Measurements from ENCODE around the gene ME3.

ME3 gene

DNA sequence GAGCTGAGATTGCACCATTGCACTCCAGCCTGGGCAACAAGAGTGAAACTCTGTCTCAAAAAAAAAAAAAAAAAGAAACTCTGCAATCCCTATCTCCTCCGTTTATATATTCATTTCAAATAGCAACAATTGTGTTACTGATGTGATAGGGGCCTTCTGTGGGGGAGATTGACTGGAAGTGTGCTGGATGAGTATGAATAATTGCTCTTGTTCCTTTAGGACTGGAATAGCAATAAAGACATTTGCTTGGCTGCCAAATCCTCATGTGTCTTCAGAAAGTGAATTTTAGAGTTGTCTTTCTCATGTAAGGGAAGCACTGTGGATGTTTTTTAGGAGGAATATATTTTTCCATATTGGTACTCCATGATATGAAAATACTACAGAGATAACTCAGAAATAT, 21.1 kb upstream of the ME3 start:
- no peak overlapping the region for H3K4me3 ChIP-seq (ENCODE audit: low read depth, low read length)

DNA sequence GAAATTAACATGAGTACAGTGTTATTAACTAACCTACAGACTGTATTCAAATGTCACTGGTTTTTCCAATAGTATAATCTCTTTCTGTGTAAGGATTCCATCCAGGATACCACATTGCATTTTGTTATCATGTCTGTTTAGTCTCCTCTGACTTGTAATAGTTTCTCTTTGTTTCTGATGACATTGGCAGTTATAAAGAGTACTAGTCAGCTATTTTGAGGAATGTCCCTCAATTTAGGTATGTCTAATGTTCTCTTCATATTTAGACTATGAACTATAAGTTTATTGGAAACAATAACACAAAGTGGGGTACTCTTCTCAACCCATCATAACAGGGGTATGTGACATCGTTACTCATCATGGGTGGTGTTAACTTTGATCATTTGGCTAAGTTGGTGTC, 20.3 kb upstream of the ME3 start:
- no peak overlapping the region for H3K4me3 ChIP-seq (ENCODE audit: low read depth, low read length)

DNA sequence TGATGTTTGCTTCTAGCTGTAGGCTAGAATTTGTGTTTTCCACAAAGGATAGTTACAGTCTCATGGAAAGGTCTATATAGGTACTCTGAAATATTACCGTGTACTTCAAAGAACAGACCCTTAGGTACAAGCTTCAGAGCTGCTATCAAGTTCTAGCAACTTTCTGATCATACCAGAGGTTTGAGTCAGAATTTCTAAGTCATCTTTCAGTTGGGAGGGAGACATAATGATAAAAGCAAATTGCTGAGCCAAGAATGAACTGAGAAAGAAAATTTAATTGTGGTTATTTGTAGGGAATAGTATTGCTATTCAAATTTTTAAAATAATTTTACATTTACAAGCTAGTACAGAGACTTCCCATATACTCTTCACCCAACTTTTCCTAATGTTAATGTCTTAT, 19.9 kb upstream of the ME3 start:
- no peak overlapping the region for H3K4me3 ChIP-seq (ENCODE audit: low read depth, low read length)

DNA sequence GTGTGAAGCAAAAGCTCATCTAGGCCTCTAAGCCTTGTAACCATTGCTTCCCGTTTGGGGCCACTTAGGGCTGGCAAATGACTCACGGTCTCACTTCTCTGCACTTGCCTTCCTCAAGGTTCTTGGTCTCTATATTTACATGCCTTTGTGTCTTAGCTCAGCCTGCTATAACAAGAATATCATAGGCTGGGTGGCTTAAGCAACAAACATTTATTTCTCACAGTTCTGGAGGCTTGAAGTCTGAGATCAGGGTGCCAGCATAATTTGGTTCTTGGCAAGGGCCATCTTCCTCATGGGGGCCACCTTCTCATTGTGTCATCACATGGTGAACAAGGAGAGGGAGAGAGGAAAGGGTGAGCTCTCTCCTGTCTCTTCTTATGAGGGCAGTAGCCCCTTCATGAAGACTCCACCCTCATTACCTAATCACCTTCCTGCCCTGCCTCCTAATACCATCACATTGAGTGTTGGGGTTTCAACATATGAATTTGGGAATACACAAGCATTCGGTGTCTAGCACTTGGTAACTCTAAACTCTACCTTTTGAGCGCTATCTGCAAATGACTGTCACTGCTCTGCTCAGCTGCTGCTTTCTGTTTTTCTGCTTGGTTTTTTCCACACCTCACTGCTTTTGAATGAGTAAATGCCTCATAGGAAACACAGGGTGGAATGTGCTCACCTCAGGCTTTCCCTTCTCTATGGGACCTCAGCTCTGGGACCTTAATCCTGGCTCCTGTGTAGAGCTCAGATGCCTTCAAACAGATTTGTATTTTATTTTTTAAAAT, 16.2 kb upstream of the ME3 start:
- H3K4me3 ChIP-seq (ENCODE audit: low read depth, low read length): no peak overlapping the region

DNA sequence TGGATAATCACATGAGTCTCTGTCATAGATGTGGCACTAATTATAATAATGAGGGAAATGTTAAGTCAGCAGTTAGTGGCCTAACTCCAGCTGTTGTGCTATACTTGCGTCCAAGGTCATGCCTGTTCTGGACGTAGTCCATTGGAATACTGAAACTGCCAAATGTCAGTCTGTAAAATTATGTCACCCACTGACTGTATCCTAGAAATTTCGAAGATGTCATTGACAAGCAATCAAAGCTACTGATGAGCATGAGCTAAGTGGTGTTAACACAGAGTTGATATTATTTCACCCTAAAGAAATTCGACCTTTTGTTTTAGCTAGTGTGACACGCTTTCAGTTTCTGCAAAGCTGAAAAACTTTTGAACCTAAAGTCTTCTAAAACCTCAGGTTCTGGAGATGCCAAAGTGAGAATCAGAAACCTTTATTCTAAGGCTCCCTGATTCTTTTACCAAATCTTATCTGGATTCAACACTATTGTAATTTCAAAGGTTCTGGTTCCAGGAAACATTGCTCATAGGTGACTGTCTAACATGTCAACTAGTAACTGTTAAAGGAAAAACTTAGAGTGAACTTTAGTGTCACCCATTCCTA, 14.9 kb upstream of the ME3 start:
- H3K4me3 ChIP-seq (ENCODE audit: low read depth, low read length): no peak overlapping the region

DNA sequence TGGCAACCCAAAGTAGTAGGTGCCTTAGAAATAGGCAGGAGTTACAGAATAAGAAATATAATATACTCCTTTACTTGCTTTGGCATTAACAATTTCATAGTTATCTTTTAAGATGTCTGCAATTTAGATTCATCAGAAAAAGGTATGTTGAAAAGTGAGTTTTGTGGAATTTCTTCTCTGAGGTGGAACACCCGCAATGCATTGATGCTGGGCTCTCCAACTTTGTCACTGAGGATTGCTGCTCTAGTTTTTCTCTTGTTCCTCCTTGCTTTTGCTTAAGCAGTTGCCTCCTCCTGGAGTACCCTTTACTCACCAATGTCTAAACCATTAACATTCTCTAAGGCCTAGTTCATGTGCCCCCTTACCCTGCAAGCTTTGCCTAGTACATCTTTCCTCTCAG, 14.1 kb upstream of the ME3 start:
- no peak overlapping the region for H3K4me3 ChIP-seq (ENCODE audit: low read depth, low read length)

DNA sequence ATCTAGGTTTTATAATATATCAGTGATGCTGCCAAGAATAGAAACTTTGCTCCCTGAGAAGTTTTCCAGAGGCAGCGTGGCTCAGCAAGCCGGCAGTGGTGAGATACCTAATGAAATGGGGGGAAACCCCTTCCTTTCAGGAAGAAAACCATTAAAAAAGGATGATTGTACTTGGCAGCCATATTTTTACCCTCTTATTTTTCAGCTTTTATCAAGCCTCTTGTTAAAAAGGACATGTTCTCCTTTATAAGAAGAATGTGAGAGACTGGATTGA, 9.0 kb upstream of the ME3 start:
- H3K4me3 ChIP-seq (ENCODE audit: low read depth, low read length): no peak overlapping the region

DNA sequence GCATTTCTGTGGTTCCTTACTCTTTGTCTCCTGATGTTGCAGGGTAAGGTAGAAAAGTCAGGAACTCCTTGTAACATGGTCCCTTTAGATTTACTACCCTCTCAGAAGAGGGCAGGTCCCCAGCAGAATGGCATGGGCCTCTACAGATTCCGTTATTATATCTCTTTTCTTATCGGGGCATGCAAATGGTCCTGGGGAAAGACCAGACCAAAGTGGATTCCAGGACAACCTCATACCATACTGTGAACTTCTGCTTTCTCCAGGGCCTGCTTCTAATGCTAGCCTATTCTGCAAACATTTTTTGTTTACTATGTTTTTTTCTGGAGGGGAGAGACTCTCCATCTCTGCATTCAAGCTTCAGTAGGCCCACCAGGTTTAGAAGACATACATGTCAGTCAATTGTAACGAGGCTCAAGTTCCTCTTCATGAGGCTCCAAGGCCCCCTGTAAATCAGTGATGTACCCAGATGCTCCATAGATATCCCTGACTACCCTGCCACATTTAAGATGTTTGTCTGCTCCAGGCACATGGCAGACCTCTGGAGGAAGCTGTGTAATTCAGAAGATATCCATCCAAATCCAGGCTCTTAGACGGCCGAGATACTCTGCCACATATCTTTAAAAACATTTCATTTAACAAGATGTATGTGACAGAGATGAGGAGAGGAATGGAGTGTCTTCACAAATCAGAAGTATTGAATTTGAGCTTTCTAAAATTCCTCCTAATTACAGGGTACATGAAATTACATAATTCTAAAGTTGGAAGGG, 8.5 kb upstream of the ME3 start:
- H3K4me3 ChIP-seq (ENCODE audit: low read depth, low read length): no peak overlapping the region

DNA sequence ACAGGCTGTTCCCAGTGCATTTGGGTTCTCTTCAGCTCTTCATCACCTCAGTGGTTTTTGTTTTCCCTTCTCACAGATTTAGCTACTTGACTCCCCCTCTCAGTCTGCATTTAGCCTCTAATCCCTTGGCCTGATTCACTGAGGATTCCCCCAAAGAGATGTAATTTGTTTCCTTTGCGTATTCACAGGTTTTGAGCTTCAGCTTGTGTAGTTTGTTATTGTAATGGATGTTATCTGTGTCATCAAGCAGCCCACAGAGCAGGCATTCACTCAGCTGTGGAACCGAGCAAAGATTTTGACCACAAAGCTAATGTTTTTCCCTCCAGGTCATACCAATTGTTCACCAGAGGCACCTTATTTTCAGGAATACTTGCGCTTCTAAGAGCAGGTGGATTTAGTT, 6.4 kb upstream of the ME3 start:
- no peak overlapping the region for H3K4me3 ChIP-seq (ENCODE audit: low read depth, low read length)

DNA sequence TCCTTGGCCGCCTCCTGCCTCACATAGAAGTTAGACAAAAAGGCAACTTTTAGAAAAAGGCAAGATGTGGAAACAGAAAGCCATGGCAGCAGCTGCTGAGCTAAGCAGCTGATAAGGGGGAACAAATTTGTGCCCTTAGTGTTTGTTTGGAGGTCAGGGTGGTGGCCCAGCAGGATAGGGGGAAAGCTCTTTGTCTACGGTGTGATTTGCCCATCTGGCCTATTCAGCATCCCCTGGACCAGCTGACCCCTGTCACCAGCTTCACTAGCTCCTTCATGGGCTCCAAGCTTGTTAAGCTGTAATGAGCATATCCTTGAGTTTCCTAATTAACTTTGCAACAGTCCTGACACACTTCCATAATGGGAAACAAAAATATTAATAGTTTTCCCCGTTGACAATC, 5.9 kb upstream of the ME3 start:
- no peak overlapping the region for H3K4me3 ChIP-seq (ENCODE audit: low read depth, low read length)

DNA sequence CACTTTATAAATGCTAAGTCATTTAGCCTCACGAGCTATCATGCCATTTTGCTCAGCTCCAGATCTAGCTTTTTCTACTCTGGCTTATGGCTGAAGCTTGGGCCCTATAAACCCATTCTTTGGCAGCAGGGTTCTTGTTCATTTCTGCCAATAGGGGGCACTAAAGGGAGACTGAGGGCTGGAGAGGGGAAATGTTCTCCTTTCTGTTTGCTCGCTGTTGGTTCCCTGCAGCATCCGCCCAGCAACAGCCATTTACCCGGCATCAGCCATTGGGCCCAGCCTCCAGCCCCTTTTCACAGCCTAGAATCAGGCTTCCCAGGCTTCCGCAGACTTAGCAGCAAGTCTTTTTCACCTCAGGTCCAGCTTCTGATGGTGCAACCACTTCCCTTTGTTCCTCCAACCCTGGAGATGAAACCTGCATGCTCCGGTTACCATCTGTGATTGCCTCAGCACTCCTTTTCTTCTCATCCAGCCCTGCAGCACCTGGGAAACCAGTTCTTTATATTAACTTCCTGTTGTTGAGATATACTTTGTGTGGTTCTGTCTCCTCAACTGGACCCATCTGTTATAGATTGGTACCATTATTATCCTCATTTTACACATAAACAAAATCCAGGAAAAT, 4.2 kb upstream of the ME3 start:
- H3K4me3 ChIP-seq (ENCODE audit: low read depth, low read length): no peak overlapping the region

DNA sequence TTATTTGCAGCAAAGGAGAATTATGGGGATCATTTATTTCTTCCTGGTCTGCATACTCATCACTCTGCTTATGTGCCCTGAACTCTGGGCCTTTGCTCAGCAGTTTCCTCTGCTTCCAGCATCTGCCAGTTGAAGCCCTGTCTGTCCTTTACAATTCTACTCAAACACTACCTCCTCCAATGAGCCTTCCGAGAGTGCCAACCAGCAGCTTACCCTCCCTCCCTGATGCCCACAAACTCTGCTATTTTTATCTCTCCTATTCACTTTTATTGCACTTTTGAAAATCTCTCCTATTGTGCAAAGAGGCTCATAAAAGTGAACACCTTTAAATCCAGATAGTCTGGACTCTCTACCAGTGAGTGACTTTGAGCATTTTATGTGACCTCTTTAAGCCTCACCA, 3.6 kb upstream of the ME3 start:
- H3K4me3 ChIP-seq (ENCODE audit: low read depth, low read length): no peak overlapping the region

DNA sequence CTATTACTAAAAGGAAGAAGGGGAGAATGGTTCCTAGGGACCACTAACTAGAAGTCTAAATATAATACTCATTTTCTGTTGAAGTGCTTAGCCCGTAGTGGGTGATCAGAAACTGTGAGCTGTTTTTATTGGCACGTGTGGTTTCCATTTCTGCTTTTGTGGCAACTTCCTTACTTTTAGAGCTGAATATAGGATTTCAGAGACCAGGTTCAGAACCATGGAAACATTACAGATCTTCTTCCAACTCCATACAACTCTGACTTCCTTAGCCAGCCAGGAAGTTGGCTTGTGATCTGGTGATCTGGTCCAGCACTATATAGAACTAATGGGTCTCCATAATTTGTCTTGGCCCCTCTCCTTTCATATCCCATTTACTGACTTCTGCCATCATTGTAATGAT, 2.6 kb upstream of the ME3 start:
- no peak overlapping the region for H3K4me3 ChIP-seq (ENCODE audit: low read depth, low read length)

DNA sequence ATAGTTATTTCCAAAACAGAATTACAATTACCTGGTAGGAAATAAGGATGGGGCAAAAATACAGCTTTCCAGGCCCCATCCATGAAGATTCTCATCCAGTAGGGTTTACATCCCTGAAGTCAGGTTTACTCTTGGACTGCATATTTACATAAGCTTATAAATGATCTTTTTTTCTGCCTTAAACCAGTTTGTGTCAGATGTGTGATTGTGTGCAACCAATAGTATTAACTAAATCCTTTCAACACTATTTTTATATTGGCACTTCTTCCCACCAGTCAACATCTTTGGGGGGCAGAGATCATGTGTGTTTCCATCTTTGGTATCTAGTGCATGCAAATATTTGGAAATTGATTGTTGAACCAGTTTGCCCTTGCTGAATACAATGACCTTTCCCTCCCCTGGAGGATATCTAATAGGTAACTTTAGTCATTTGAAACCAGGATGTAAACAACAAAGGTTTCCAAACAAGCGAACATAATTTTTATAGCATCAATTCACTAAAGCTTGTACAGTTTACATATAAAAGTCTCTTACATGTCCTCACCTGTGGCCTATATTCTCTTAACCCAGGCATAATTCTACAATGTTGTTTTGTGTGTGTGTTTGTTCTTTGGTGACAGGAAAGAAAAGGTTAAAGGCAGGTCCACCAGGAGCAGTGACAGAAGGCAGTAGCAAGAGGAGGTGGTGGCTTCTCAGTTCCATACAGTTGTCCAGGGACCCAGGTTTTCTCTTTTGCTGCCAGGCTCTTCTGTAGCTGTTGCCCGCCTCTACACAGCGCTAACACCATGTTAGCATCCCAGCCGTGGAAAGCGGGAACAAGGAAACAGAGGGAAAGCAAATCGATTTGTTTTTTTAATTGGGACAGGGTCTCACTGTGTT, 1.7 kb upstream of the ME3 start:
- no peak overlapping the region for H3K4me3 ChIP-seq (ENCODE audit: low read depth, low read length)

DNA sequence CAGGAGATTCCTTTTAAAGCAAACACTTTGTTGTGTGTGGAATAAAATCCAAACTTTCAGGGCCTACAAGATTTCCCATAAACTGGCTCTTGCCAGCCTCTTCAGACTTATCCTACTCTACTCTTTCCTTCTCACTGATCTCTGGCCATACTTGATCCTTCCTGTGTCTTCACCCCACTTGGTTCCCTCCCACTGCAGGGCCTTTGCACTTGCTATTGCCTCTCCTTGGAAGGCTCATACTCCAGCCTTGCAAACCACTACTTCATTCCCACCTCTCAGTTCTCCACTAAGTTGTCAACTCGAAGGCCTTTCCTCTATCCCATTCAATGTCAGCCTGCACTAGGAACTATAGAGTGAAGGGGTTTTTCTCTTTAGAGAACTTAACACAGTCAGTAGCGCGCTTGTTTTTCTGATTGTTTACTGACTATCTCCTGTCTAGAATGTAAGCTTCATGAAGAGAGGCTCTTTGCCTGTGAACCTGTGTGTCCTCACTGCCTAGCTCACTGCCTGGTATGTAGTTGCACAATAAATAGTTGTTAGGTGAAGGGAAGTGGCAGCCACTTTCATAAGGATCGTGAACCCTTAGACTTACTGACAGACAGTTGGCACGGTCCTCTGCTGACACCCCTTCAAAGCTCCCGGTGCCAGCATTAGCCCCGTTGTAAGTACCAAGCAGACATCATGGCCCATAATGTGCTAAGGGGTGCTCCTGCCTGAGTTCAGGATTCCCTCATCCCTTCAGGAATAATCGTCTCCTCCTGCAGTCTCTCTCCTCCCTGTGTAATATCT, 833 bp upstream of the ME3 start:
- no peak overlapping the region for H3K4me3 ChIP-seq (ENCODE audit: low read depth, low read length)

DNA sequence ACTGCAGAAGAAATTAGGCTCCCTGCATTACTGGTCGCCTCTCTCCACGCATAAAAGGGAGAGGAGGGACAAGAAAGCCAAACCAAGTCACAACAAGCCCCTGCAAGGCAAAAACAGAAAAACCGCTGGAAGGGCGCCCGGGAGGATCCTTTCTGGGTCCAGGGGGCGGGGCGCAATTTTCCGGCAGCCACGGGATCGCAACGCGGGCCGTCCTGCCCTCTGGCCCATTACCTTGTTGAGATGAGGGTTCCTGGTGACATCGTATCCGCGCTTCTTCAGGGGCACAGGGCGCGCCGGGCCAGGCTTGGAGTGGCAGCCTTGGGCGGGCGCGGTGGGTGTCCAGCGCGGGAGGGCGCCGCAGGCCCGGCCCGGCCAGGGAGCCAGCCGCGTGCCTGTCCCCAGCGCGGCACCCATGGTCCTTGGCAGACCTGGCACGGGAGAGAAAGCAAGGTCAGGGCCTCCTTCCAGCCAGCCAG, 847 bp downstream of the ME3 start:
- peak overlapping the region; percentile 62 for H3K4me3 ChIP-seq (ENCODE audit: low read depth, low read length)

DNA sequence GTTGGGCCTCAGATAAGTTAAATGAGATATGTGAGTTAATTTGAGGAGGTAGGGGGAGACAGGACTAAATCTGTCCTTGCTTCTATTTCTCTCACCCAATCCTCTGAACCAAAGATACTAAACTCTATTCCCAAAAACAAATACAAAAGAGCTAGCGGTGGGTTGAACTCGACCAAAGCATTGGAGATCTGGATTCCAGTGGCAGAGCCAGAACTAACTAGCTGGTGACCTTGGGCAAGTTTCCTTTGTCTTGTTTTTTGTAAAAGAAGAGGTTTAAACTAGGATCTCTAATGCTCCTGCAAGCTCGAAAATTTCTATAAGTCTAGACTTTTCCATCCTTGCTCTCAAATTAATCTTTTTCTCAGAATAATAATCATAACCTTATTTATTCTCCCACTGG, 1.5 kb downstream of the ME3 start:
- no peak overlapping the region for H3K4me3 ChIP-seq (ENCODE audit: low read depth, low read length)

DNA sequence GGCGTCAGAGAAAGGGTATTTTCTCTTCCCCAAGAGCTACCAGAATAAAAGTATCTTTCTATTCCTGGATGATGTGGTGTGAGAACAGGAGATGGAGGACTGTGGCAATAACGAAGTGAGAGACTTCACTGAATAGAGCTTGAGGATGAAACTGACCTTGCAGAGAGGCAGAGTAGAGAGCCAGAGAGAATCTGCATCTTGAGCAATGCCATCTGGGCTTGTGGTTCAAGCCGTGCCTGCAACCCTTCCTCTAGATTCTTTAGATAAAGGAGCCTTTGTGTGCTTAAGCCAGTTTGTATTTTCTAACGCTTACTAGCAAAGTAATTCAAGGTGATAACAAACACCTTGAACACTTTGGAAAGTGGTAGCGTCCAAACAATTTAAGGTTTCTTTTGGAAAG, 2.2 kb downstream of the ME3 start:
- no peak overlapping the region for H3K4me3 ChIP-seq (ENCODE audit: low read depth, low read length)

DNA sequence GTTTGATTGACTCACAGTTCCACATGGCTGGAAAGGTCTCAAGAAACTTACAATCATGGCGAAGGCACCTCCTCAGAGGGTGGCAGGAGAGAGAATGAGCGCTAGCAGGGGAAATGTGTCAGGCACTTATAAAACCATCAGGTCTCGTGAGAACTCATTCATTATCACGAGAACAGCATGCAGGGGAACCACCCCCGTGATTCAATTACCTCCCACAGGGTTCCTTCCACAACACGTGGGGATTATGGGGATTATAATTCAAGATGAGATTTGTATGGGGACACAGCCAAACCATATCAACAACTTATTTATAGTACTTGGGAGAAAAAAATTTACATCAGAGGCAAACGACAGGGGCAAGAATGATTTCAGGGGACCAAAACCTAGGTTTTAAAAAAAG, 3.0 kb downstream of the ME3 start:
- no peak overlapping the region for H3K4me3 ChIP-seq (ENCODE audit: low read depth, low read length)

DNA sequence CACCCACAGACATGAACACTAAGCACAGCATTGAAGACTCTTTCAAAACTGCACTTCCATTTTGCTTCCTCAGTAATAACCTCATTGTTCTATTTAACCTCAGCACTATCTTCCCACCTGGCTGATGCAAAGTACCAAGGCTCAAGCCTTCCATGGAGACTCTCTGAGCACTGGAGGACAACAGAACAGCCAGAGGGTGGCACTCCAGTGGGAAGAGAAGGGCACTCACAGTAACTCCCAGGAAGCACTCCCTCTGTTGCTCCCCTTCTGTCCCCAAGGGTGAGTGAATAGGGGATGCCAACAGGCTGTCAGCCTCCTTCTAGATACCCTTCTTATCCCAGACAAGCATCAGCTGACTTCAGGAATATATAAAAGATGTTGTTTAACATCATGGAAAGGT, 3.5 kb downstream of the ME3 start:
- H3K4me3 ChIP-seq (ENCODE audit: low read depth, low read length): no peak overlapping the region

All from iPS-11a (cell line).